Measurements from ENCODE around the gene SVIL.
A peak's percentile ranks its signal among the peaks of the same experiment; 100 is the strongest.
"Not testable (repeated sequence)": the region's sequence is repeated elsewhere in the genome, so short reads cannot be mapped to it uniquely, and the experiment has no call there.

The SVIL gene

GRCh38 chr10:29596356-29596755 lies 38.4 kb downstream of the SVIL start:
- no peak for DNase-seq

DNA sequence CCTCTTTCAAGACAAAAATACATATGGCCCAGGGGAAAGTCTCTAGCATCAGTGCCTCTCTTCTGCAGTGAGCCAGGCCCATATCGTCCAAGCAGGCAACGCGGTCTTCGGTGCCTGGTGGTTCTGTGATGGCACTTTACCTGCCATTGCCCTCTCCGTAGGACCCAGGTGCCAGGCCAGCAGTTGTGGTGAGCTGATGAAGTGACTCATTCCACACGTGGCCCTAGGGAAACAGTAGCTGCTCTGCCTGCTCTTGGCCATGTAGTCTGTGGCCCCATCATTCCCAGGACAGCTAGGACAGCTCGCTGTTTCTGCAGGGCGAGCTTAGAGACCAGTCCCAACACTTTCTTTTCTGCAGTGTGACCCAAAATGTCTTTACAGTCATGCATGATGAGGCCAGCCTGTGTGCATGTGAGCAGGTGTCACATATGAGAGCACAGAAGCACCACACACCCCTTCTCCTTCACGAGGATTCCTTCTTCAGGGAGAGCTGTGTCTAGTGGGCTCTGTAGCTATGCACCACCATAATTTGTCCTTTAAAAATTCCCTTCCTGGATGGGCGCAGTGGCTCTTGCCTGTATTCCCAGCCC lies 39.0 kb downstream of the SVIL start:
- DNase-seq: no peak

GRCh38 chr10:29595146-29595545 lies 39.6 kb downstream of the SVIL start:
- DNase-seq: no peak

DNA sequence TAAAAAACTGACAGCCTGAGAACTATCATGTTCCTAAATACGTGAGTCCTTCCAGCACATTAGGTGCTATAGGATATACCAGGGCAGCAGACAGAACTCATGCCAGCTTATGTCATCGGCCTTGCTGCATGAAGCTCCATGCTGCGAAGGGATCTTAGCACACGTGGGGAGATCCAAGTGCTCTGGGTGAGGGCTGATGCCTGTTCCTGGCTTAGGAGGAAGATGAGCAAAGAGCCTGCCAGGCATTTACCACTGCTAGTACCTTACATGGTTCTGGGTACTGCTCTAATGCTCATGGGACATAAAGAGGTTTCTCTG lies 43.2 kb downstream of the SVIL start:
- no peak for DNase-seq

DNA sequence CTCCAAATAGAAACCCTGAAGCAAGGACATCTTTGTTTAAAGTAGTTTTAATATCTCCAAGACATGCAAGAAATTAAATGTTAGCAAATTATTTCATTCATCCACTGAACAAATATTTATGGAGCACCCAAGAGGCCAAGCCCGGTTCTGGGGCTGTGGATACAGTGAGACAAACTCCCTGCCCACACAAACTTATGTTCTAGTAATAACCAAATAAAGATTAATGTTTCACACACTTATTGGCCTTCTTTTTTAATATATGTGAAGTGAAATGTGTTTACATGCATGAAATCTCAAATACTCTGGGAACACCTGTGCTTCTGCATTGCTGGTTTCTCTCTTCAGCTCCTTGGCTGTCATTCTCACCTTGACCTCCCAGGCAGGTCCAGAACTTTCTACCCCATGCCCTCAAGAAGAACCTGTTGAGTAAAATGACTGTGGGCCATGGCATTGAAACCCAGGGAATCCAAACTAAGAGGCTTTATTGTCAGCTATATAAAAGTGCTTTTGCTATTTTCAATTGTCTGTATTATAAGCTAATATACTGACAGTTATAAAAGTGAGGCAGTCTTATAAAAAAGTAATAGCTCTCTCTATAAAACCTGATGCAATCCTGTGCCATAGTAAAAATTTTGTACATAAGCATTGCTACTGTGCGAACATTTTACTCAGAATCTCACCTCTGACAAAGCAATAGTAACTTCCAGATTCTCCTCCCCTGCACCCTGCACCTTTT lies 43.7 kb downstream of the SVIL start:
- no peak for DNase-seq

- no peak for DNase-seq
These were observed 45.9 kb downstream of the SVIL start for GRCh38 chr10:29588629-29589421.

DNA sequence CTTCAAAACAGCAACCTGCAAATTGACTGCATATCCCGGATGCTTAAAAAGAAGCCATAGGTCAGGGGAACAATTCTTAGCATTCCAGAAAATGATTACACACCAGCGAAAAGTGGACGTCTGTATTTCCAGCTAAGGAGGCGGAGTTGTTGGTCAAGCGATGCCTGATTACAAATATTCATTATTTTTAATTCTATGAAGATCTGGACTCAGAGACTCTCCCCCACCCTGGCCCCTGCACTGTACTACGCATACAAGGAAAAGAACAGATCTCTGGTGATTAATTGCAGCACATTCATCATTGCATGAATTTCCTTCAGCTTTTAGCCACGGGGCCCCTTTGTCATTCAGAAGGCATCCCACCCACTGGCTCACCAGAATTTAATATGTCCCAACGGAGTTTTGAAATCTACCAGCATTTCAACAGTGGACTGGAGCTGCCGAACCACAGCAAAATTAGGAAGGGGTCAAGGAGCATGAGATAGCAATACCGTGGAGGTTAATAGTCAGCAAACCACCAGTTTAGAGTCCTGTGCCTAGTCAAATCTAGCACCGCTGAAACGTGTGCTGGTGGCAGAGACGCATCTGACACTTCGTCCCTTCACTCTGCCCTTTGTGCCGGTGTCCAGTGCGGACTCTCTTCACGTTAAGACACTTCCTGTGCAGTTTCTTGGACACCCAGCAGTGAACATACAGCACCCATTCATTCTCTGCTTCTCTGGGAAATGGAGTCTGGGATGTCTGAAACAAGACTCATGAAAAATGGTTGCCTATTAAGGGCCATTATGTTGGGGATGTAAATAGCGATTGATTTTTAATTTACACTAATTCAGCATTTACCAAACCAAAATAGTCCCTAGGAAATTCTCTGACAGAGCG lies 46.8 kb downstream of the SVIL start:
- DNase-seq: not testable (repeated sequence)

- not testable (repeated sequence) for DNase-seq
These were observed 47.5 kb downstream of the SVIL start for GRCh38 chr10:29587102-29587749.

GRCh38 chr10:29586509-29586908 lies 48.3 kb downstream of the SVIL start:
- DNase-seq: no peak

- DNase-seq: peak; percentile 13
These were observed 49.2 kb downstream of the SVIL start for GRCh38 chr10:29585488-29585976.

- DNase-seq: no peak
These were observed 50.3 kb downstream of the SVIL start for GRCh38 chr10:29584436-29584835.

DNA sequence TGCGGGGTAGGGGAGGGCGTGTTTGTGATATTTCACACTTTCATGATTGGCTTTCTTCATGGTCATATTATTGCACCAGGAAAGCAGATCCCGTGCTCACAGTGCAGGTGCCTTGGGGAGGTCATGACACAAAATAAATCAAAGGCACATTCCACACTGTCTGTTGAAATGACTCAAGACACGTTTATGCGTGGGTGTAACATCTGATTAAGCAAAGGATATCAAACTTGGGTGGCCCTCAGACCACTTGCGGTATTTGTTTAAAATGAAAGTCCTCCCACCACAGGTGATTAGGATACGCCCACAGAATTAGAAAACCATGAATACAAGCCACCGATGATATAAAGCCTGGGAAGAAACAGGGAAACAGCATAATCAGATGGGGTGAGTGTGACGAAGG lies 51.1 kb downstream of the SVIL start:
- DNase-seq: no peak

- not testable (repeated sequence) for DNase-seq
These were observed 52.0 kb downstream of the SVIL start for GRCh38 chr10:29582769-29583168.

DNA sequence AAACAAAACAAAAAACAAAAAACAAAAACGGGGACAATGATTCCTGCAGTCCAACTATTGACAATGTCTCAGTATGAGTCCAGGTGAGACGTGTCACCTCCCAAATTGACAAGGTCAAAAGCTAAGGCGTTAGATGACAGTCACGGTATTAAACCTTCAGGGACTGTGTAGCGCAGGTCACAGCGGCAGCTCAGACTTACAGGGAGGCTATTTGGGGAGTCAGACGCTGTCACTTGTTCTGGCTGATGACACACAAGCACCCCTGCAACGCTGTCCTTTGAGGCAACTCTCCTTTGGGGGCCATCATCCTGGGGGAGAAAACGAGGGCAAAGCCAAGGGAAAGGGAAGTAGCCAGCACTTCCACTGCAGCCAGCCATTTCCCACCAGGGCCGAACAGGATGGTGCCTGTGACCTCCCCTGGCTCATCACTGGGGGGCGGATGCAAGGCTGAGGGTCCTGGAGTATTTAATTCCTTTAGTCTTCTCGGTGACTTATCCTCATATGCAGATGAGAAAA lies 55.3 kb downstream of the SVIL start:
- no peak for DNase-seq

DNA sequence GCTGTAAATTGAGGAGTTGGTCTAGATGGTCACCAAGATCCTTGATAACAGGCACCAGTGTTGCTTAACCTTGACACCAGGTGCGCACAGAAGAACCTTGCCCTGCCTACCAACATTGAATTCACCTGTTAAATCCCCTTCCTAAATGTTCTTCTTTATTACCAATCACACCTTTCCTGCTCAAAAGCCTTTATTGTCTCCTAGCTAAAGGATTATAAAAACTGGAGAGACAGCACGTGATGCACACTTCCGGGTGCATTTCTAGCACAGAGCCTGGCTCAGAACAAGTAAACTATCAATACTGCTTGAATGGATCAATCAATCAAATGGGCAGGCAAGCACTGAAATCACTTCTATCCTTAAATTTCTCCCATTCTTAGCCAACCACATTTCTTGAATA lies 56.3 kb downstream of the SVIL start:
- no peak for DNase-seq

DNA sequence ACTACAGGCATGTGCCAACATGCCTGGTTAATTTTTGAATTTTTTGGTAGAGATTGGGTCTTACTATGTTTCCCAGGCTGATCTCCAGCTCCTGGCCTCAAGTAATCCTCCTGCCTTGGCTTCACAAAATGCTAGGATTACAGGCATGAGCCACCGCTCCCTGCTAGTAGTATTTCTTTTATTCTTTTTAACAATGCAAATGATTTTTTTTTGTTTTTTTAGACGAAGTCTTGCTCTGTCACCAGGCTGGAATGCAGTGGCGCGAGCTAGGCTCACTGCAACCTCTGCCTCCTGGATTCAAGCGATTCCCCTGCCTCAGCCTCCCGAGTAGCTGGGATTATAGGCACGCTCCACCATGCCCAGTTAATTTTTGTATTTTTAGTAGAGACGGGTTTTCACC lies 58.1 kb downstream of the SVIL start:
- no peak for DNase-seq

GRCh38 chr10:29575098-29575455 lies 59.7 kb downstream of the SVIL start:
- no peak for DNase-seq

GRCh38 chr10:29574212-29575097 lies 60.3 kb downstream of the SVIL start:
- not testable (repeated sequence) for DNase-seq

DNA sequence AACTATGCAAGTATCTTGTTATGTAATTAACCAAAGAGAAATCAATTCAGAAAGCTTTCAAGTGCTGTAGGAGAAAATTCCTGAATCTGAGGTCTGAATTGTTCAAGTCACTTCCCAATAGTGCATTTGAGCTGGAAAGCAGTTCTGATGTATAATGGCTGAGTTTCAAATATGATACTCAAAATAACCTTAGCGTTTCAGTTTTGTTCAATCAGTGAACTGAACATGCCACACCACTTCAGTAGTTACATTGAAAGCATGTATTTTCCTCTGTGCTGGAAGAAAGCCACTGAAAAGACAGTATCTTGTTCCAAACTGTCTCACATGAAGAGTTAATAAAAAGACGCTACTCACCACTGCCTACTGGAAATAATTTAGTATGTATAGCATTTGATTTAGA lies 64.5 kb downstream of the SVIL start:
- not testable (repeated sequence) for DNase-seq

GRCh38 chr10:29569795-29570194 lies 65.0 kb downstream of the SVIL start:
- DNase-seq: no peak

- no peak for DNase-seq
These were observed 67.8 kb downstream of the SVIL start for GRCh38 chr10:29567003-29567402.
